ENCODE results near the gene LTBP2.

DNA sequence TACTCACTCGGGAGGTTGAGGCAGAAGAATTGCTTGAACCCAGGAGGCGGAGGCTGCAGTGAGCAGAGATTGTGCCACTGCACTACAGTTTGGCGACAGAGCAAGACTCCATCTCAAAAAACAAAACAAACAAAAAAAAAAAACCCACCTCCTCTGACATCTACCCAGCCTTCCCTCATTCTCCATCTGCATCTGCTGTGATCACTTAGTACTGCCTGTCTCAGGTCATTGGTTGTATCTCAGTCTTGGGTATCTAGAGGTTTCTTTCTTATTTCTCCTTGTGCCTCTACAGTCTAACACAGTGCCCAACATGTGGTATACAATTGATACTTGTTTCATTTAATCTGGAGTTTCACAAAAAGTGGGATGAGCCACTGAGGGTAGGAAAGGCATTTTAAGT lies 5.3 kb downstream of the LTBP2 start:
- TF ChIP-seq POLR2A (IDR thresholded peaks at IDR 0.05; ENCODE audit: low read length) (no peak), GATA1 (IDR thresholded peaks at IDR 0.05; ENCODE audit: low read depth, low read length) (no peak)
